Sigmoid colon (tissue), 7 donors: Measurements from ENCODE around the gene STRA6. TPM values are rescaled to one million over a fixed set of nuclear protein-coding genes. Genes with fewer than 3 reads are reported as not detected.
A peak's percentile ranks its signal among the peaks of the same experiment; 100 is the strongest.

Experiments
- DNase-seq: peaks from one replicate; pipeline ENCODE4 v3.0.0-alpha.2; 2019
- H3K27ac ChIP-seq, 4 donors: fragments of 200-600 bp; sonication (generic); one replicate each; pipeline ENCODE4 v1.5.1; 2016 to 2019; ENCODE audit warnings: mild to moderate bottlenecking in 1 of 4
- H3K27me3 ChIP-seq, 3 donors: fragments of 200-600 bp; sonication (generic); one replicate each; pipeline ENCODE4 v1.5.1; 2019; ENCODE audit warnings: mild to moderate bottlenecking in 1 of 3
- H3K36me3 ChIP-seq, 4 donors: fragments of 200-600 bp; sonication (generic); one replicate each; pipeline ENCODE4 v1.5.1; 2016 to 2019
- H3K4me1 ChIP-seq, 4 donors: fragments of 200-600 bp; sonication (generic); one replicate each; pipeline ENCODE4 v1.5.1; 2017 to 2019
- H3K4me3 ChIP-seq, 4 donors: fragments of 200-600 bp; sonication (generic); one replicate each; pipeline ENCODE4 v1.5.1; 2017 to 2019; ENCODE audit warnings: mild to moderate bottlenecking in 2 of 4, moderate library complexity in 1 of 4
- H3K9me3 ChIP-seq, 4 donors: fragments of 200-600 bp in 3 of 4; sonication (generic) in 3 of 4; one replicate each; pipeline versions ENCODE4 v1.5.1 to v1.6.1; 2013 to 2019
- EP300 ChIP-seq, 4 donors: sonication (generic); formaldehyde crosslinking; IDR thresholded peaks; one replicate each; pipeline ENCODE4 v1.6.1; 2017; ENCODE audit warnings: antibody characterized with exemption in 4 of 4
- POLR2A ChIP-seq, 2 donors: fragments of 450-650 bp; IDR thresholded peaks; one replicate each; pipeline ENCODE4 v1.6.1; 2016; ENCODE audit warnings: antibody characterized with exemption in 2 of 2, mild to moderate bottlenecking in 2 of 2, moderate library complexity in 2 of 2
- POLR2AphosphoS5 ChIP-seq, 4 donors: sonication (generic); formaldehyde crosslinking; IDR thresholded peaks; one replicate each; pipeline ENCODE4 v1.6.1; 2017; ENCODE audit warnings: antibody characterized with exemption in 4 of 4
- WGBS, 2 donors: extraction: QIAGEN DNeasy Blood & Tissue Kit; methylation state at CpG; one replicate each; pipeline ENCODE4 v1.1.7; 2013; 5-methylcytosine and 5-hydroxymethylcytosine counted together
- intact Hi-C: fragments of 100-400 bp; cut with DNase I; formaldehyde crosslinking; loops from one replicate; pipeline ENCODE4 v1.15.1; 2023
- polyA plus RNA-seq, 3 donors: library from polyadenylated mRNA; stranded (reverse); fragments of 200-250 nt; gene quantifications; one replicate each; pipeline ENCODE4 v1.2.3, GENCODE V29; 2013
- total RNA-seq, 4 donors: library from RNA; depleted of rRNA; stranded (reverse); fragments of >200 nt; gene quantifications; one replicate each; pipeline ENCODE4 v1.1.0, GENCODE V29; 2016
- TF ChIP-seq, protein P1 (sequence below), 4 experiments: fragments of 450-650 bp in 3 of 4; fragments of 200-600 bp in 1 of 4; IDR thresholded peaks; one replicate each; pipeline ENCODE4 v1.5.1; 2016 to 2019; ENCODE audit warnings: antibody characterized with exemption in 4 of 4, mild to moderate bottlenecking in 3 of 4, moderate library complexity in 2 of 4
- donor health status: healthy with polysubstance abuse.
- donor health status: Bipolar disorder and iron deficiency.
- donor health status: healthy.

STRA6 gene
- total and polyA plus RNA-seq, 7 donors = 0.50 to 0.71 TPM; not detected in 5

DNA sequence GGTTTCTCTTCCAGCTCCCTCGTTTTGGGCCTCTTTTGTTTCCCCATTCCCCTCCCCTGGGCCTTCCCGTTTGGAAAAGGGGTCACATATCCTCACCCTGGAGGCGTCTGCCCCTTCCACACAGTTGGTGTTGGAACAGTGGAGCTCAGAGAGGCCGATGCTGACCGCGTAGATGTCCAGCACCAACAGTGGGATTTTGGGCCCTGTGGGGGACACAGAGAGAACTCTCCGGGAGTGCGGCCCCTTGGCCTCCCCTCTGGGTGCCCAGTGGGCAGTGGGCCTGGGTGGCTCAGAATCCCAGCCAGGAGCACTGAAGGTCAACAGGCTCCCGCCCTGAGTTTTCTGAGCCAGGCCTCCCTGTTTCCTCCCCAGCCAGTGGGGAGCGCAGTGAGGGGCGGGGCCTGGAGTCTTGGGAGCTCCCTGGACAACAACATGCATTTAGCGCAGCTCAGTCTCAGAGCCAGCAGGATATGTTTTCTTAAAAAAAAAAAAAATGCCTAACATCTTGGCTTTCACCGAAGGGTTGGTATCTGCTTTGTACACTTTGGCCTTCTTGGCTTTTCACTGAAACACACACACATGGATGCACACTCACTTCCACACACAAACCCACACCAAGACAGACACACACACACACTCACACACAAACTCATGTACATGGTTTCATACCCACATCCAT, 29.7 kb downstream of the STRA6 start:
- TF ChIP-seq EP300 (IDR thresholded peaks at IDR 0.05) (no peak), POLR2A (IDR thresholded peaks at IDR 0.05) (no peak), POLR2AphosphoS5 (IDR thresholded peaks at IDR 0.05) (no peak)
- TF ChIP-seq, protein P1, sequence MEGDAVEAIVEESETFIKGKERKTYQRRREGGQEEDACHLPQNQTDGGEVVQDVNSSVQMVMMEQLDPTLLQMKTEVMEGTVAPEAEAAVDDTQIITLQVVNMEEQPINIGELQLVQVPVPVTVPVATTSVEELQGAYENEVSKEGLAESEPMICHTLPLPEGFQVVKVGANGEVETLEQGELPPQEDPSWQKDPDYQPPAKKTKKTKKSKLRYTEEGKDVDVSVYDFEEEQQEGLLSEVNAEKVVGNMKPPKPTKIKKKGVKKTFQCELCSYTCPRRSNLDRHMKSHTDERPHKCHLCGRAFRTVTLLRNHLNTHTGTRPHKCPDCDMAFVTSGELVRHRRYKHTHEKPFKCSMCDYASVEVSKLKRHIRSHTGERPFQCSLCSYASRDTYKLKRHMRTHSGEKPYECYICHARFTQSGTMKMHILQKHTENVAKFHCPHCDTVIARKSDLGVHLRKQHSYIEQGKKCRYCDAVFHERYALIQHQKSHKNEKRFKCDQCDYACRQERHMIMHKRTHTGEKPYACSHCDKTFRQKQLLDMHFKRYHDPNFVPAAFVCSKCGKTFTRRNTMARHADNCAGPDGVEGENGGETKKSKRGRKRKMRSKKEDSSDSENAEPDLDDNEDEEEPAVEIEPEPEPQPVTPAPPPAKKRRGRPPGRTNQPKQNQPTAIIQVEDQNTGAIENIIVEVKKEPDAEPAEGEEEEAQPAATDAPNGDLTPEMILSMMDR (IDR thresholded peaks at IDR 0.05) = no peak
- Histone ChIP-seq H3K27ac (peak overlapping the region; percentile 78 to 89 (median 84)), H3K36me3 (peaks cover 0 to 8% (median 6%) of the 10 kb centered on the region in 4 donors), H3K27me3 (no peaks in the 10 kb centered on the region), H3K9me3 (no peaks in the 10 kb centered on the region), H3K4me3 (peak overlapping the region in 3 of 4 donors; percentile 50 to 51 (median 51)), H3K4me1 (peaks cover 0 to 75% (median 67%) of the 10 kb centered on the region in 4 donors)
- intact Hi-C loops = no loop called here
- DNase-seq = peak; percentile 89
- 64 to 69% methylated on average over 13 of the region's 13 CpGs for WGBS, 2 donors

- Histone ChIP-seq H3K9me3 (no peaks in the 10 kb centered on the region), H3K36me3 (peaks cover 0 to 8% (median 6%) of the 10 kb centered on the region in 4 donors), H3K4me1 (peaks cover 0 to 68% (median 65%) of the 10 kb centered on the region in 4 donors), H3K27me3 (no peaks in the 10 kb centered on the region), H3K4me3 (no peak overlapping the region), H3K27ac (peak overlapping the region; percentile 78 to 89 (median 84))
- peak; percentile 48 for DNase-seq
- intact Hi-C loops = no loop called here
- TF ChIP-seq, protein P1 (IDR thresholded peaks at IDR 0.05) = no peak
- no peak for TF ChIP-seq EP300 (IDR thresholded peaks at IDR 0.05)
- TF ChIP-seq POLR2A (IDR thresholded peaks at IDR 0.05) = no peak
- no peak for TF ChIP-seq POLR2AphosphoS5 (IDR thresholded peaks at IDR 0.05)
- WGBS, 2 donors = 88 to 98% methylated on average over 1 of the region's 1 CpG
Observed at GRCh38 chr15:74171965-74172541, 30.5 kb downstream of the STRA6 start.

DNA sequence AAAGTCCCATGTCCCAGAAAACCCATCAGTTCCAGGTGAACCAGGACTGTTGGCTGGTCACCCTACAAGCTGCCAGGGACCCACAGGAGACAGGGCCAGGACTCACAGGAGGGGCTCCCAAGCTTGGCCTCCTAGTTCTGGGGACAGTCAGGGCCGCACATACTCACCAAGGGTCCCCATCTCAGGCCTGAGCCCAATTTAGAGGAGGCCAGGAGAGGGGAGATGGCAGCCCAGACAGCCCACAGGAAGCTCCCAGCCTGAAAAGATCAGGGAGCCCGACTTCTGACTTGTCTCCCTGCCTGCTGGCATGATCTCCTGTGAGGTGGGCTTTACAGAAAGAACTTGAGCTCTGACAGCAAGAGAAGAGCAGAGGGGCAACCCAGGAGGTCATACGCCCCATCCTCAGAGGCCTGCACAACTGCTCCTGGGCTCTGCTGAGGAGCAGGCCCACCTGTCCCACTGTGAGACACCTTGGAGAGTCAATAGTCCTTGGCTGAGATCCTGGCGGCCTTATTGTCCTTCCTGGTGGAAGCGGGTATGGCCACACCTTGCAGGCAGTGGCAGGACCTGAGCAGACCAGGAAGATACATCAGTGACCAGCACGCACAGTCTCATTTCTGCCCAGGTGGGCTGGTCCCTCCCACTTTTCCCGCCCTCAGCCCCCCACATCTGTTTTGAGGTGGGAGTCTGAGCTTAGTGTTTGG, 31.6 kb downstream of the STRA6 start:
- intact Hi-C loops = no loop called here
- H3K9me3 ChIP-seq = no peaks in the 10 kb centered on the region
- peaks cover 0 to 58% (median 55%) of the 10 kb centered on the region in 4 donors for H3K4me1 ChIP-seq
- H3K36me3 ChIP-seq = peaks cover 0 to 8% (median 6%) of the 10 kb centered on the region in 4 donors
- H3K27me3 ChIP-seq = no peaks in the 10 kb centered on the region
- TF ChIP-seq POLR2A (IDR thresholded peaks at IDR 0.05) = no peak
- TF ChIP-seq EP300 (IDR thresholded peaks at IDR 0.05) = no peak
- no peak for TF ChIP-seq POLR2AphosphoS5 (IDR thresholded peaks at IDR 0.05)
- TF ChIP-seq, protein P1 (IDR thresholded peaks at IDR 0.05) = no peak
- peak; percentile 53 for DNase-seq
- H3K27ac ChIP-seq = peak overlapping the region in 1 of 4 donors; percentile 27
- H3K4me3 ChIP-seq = no peak overlapping the region
- 62 to 72% methylated on average over 7 of the region's 7 CpGs for WGBS, 2 donors

- peaks cover 0 to 50% (median 47%) of the 10 kb centered on the region in 4 donors for H3K4me1 ChIP-seq
- H3K27ac ChIP-seq = no peak overlapping the region
- peaks cover 0 to under 1% (median under 1%) of the 10 kb centered on the region in 4 donors for H3K36me3 ChIP-seq
- 79 to 85% methylated on average over 15 of the region's 15 CpGs for WGBS, 2 donors
- peak; percentile 36 for DNase-seq
- intact Hi-C loops = no loop called here
- no peaks in the 10 kb centered on the region for H3K9me3 ChIP-seq
- TF ChIP-seq EP300 (IDR thresholded peaks at IDR 0.05) = no peak
- no peak for TF ChIP-seq POLR2AphosphoS5 (IDR thresholded peaks at IDR 0.05)
- TF ChIP-seq POLR2A (IDR thresholded peaks at IDR 0.05) = no peak
- TF ChIP-seq, protein P1 (IDR thresholded peaks at IDR 0.05) = no peak
- no peak overlapping the region for H3K4me3 ChIP-seq
- H3K27me3 ChIP-seq = no peaks in the 10 kb centered on the region
Observed at GRCh38 chr15:74170071-74170844, 32.3 kb downstream of the STRA6 start.
